PC-9 (cell line): ENCODE data around the gene GTPBP6. TPM values are rescaled to one million over a fixed set of nuclear protein-coding genes. Genes with fewer than 3 reads are reported as not detected.

Experiments
- BruUV-seq: library from RNA; stranded (reverse); fragments of 400-500 nt; replicated peaks from 2 replicates; lab custom pipeline; 2021; lab: Mats Ljungman, UMichigan
- CTCF ChIA-PET: fragments of 300-600 bp; sonication (Branson Sonifier 250); formaldehyde crosslinking; loops from one replicate; lab custom pipeline; 2022; ENCODE audit warnings: antibody characterized with exemption; lab: Charles Lee
- POLR2A ChIA-PET: fragments of 300-600 bp; sonication (Branson Sonifier 250); formaldehyde crosslinking; loops from one replicate; lab custom pipeline; 2022; ENCODE audit warnings: antibody characterized with exemption; ENCODE audit not compliant: unreplicated experiment; lab: Charles Lee
- DNase-seq, 2 experiments: peaks; one replicate each; pipeline versions ENCODE4 v3.0.0 to v3.0.0-alpha.2; 2015 to 2022; ENCODE audit warnings: mixed read lengths in 1 of 2
- H2AFZ ChIP-seq: fragments of 200-600 bp; sonication (generic); 2 replicates; pipeline ENCODE4 v1.8.1; 2017; ENCODE audit warnings: antibody characterized with exemption
- H3F3A ChIP-seq: fragments of 200-600 bp; sonication (generic); 2 replicates; pipeline ENCODE4 v1.8.1; 2017; ENCODE audit warnings: antibody characterized with exemption, mild to moderate bottlenecking, low read depth; ENCODE audit not compliant: insufficient read depth
- H3K27ac ChIP-seq: fragments of 200-600 bp; sonication (generic); 2 replicates; pipeline ENCODE4 v1.6.1; 2016; ENCODE audit warnings: mixed run types
- H3K27me3 ChIP-seq: fragments of 200-600 bp; sonication (generic); 2 replicates; pipeline ENCODE4 v1.6.1; 2016; ENCODE audit warnings: low read depth, mixed run types; ENCODE audit not compliant: insufficient read depth
- H3K36me3 ChIP-seq: fragments of 200-600 bp; sonication (generic); 2 replicates; pipeline ENCODE4 v1.6.1; 2016; ENCODE audit warnings: low read depth, mixed run types
- H3K4me1 ChIP-seq: fragments of 200-600 bp; sonication (generic); replicated peaks from 2 replicates; pipeline ENCODE4 v1.6.1; 2016; ENCODE audit warnings: mixed run types; ENCODE audit not compliant: insufficient read depth
- H3K4me2 ChIP-seq: fragments of 200-600 bp; sonication (generic); 2 replicates; pipeline ENCODE4 v1.6.1; 2017; ENCODE audit warnings: mixed run types
- H3K4me3 ChIP-seq: fragments of 200-600 bp; sonication (generic); 2 replicates; pipeline ENCODE4 v1.6.1; 2016; ENCODE audit warnings: mixed run types
- H3K79me2 ChIP-seq: fragments of 200-600 bp; sonication (generic); 2 replicates; pipeline ENCODE4 v1.6.1; 2017; ENCODE audit warnings: low read depth, mixed run types
- H3K9me2 ChIP-seq: fragments of 200-600 bp; sonication (generic); 2 replicates; pipeline ENCODE4 v1.8.1; 2017; ENCODE audit warnings: mild to moderate bottlenecking; ENCODE audit not compliant: insufficient read depth
- H3K9me3 ChIP-seq: fragments of 200-600 bp; sonication (generic); 2 replicates; pipeline ENCODE4 v1.8.1; 2016; ENCODE audit warnings: low read depth; ENCODE audit not compliant: insufficient read depth
- H4K20me1 ChIP-seq: fragments of 200-600 bp; sonication (generic); 2 replicates; pipeline ENCODE4 v1.8.1; 2017; ENCODE audit not compliant: insufficient read depth
- EZH2 ChIP-seq: fragments of 200-600 bp; sonication (generic); IDR thresholded peaks from 2 replicates; pipeline ENCODE4 v1.8.0; 2017; ENCODE audit warnings: antibody characterized with exemption, low read depth
- intact Hi-C: fragments of 100-400 bp; cut with micrococcal nuclease; formaldehyde crosslinking; loops from one replicate; pipeline ENCODE4 v1.10.0; 2022; ENCODE audit not compliant: unreplicated experiment
- total RNA-seq: library from RNA; stranded (reverse); gene quantifications from 2 replicates; pipeline ENCODE4 v1.2.3, GENCODE V29; 2021
- TF ChIP-seq, protein P1 (sequence below): fragments of 200-600 bp; sonication (generic); conservative IDR thresholded peaks from 2 replicates; pipeline ENCODE4 v1.6.1; 2017; ENCODE audit warnings: mixed run types, antibody characterized with exemption, mild to moderate bottlenecking, moderate library complexity

The GTPBP6 gene
- total RNA-seq, 1 experiment from 2014 or later, result 43.5 TPM

DNA sequence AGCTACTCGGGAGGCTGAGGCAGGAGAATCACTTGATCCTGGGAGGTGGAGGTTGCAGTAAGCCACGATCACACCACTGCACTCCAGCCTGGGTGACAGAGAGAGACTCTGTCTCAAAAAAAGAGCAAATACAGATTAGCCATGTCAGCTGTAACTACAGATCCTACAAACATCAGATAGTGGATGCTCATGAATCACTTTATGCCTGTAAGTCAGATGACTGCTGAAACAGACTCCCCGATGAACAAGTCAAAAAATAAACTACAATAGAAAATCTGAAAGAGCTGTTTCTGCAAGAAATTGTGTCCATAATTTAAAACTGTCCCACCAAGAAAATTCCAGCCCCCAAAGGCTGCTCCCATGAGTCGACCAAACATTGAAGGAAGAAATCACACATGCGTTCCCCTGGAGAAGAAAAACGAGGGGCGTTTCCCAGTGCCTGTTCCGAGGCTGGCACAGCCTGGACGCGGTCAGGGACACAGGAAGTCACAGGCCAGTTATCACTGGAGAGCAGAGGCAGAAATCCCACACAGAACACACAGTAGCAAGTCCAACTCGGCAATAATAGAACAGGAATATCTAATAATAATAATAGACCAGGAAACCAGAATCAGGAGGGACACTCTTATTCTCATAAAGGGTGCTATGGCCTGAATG, 30.0 kb upstream of the GTPBP6 start:
- H3F3A ChIP-seq, result no peaks in the 10 kb centered on the region
- no peak overlapping the region for H3K27ac ChIP-seq
- no peak overlapping the region for H2AFZ ChIP-seq
- no peaks in the 10 kb centered on the region for H3K27me3 ChIP-seq
- ChIA-PET POLR2A (no interaction called here), CTCF (no interaction called here)
- intact Hi-C loops, result no loop called here
- H3K4me3 ChIP-seq, result no peak overlapping the region
- BruUV-seq, result no TSS peak
- no peaks in the 10 kb centered on the region for H3K79me2 ChIP-seq
- H4K20me1 ChIP-seq, result no peaks in the 10 kb centered on the region
- no peaks in the 10 kb centered on the region for H3K9me3 ChIP-seq
- no peaks in the 10 kb centered on the region for H3K4me1 ChIP-seq
- no peak overlapping the region for H3K4me2 ChIP-seq
- no peak for TF ChIP-seq EZH2
- TF ChIP-seq, protein P1, sequence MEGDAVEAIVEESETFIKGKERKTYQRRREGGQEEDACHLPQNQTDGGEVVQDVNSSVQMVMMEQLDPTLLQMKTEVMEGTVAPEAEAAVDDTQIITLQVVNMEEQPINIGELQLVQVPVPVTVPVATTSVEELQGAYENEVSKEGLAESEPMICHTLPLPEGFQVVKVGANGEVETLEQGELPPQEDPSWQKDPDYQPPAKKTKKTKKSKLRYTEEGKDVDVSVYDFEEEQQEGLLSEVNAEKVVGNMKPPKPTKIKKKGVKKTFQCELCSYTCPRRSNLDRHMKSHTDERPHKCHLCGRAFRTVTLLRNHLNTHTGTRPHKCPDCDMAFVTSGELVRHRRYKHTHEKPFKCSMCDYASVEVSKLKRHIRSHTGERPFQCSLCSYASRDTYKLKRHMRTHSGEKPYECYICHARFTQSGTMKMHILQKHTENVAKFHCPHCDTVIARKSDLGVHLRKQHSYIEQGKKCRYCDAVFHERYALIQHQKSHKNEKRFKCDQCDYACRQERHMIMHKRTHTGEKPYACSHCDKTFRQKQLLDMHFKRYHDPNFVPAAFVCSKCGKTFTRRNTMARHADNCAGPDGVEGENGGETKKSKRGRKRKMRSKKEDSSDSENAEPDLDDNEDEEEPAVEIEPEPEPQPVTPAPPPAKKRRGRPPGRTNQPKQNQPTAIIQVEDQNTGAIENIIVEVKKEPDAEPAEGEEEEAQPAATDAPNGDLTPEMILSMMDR, result no peak
- no peaks in the 10 kb centered on the region for H3K9me2 ChIP-seq
- no peak for DNase-seq
- no peaks in the 10 kb centered on the region for H3K36me3 ChIP-seq

DNA sequence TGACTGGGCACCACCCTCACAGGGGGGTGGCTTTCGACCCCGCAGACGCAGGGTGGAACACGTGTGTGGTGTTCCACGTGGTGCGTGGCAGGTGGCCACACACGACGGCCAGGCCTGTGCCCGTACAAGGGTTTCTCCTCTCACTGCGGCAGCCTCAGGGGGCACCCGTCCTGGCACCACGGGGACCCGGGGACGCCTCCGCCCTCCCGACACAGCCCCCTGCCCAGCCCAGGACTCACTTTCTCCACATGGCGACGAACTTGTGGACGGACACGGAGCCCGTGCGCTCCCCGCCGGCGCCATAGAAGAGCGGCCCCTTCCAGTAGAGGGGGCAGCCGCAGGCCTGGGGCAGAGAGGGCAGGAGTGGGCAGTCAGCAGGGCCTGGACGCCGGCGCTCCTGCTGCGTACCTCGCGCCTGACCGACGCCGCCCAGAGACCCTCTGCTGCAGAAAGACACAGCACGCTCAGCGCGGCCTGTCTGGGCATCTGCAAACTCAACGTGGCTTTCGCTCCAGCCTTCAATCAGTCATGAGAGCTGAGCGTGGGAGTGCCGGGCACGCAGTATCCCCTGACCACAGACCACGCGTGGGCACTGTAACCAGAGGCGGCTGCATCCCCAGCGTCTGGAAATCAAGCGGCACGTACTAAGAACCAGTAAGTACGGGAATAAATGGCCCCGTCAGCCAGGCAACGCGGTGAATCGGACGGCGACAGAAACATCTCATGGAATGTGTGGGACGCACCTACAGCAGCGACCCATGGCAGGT, 28.9 kb upstream of the GTPBP6 start:
- Histone ChIP-seq H4K20me1 (no peaks in the 10 kb centered on the region), H3K27ac (no peak overlapping the region), H3K36me3 (no peaks in the 10 kb centered on the region), H3K27me3 (no peaks in the 10 kb centered on the region), H3F3A (no peaks in the 10 kb centered on the region), H3K9me2 (no peaks in the 10 kb centered on the region), H2AFZ (no peak overlapping the region), H3K79me2 (no peaks in the 10 kb centered on the region), H3K9me3 (no peaks in the 10 kb centered on the region), H3K4me3 (no peak overlapping the region), H3K4me2 (no peak overlapping the region), H3K4me1 (no peaks in the 10 kb centered on the region)
- ChIA-PET CTCF (no interaction called here), POLR2A (no interaction called here)
- intact Hi-C loops, result no loop called here
- TF ChIP-seq, protein P1, result no peak
- no peak for TF ChIP-seq EZH2
- DNase-seq, result no peak
- BruUV-seq, result no TSS peak

GRCh38 chrX:346034-346813, 27.6 kb upstream of the GTPBP6 start:
- H2AFZ ChIP-seq, result no peak overlapping the region
- no peak overlapping the region for H3K4me3 ChIP-seq
- intact Hi-C loops, result no loop called here
- no TSS peak for BruUV-seq
- DNase-seq, result no peak
- H3F3A ChIP-seq, result no peaks in the 10 kb centered on the region
- H3K4me1 ChIP-seq, result no peaks in the 10 kb centered on the region
- TF ChIP-seq, protein P1, result no peak
- TF ChIP-seq EZH2, result no peak
- H3K9me2 ChIP-seq, result no peaks in the 10 kb centered on the region
- H3K79me2 ChIP-seq, result no peaks in the 10 kb centered on the region
- POLR2A ChIA-PET, result no interaction called here
- H3K36me3 ChIP-seq, result no peaks in the 10 kb centered on the region
- H4K20me1 ChIP-seq, result no peaks in the 10 kb centered on the region
- no peak overlapping the region for H3K4me2 ChIP-seq
- no peaks in the 10 kb centered on the region for H3K27me3 ChIP-seq
- no peak overlapping the region for H3K27ac ChIP-seq
- CTCF ChIA-PET, result no interaction called here
- no peaks in the 10 kb centered on the region for H3K9me3 ChIP-seq
